AG04449 (cell line): ENCODE results near the gene SPATA20.

Experiments
- CTCF ChIA-PET: fragments of 350-600 bp; formaldehyde crosslinking; extraction: SDS; loops from one replicate; lab custom pipeline; 2021; ENCODE audit warnings: antibody characterized with exemption; lab: Yijun Ruan, JAX
- POLR2A ChIA-PET: fragments of 400-600, 350-600 bp; formaldehyde crosslinking; extraction: SDS; loops from one replicate; lab custom pipeline; 2020; ENCODE audit warnings: antibody characterized with exemption, inconsistent platforms; lab: Yijun Ruan, JAX
- DNase-seq: peaks from one replicate; pipeline ENCODE4 v3.0.0-alpha.2; 2010; ENCODE audit warnings: low read depth, low spot score
- H3K4me3 ChIP-seq: 2 replicates; pipeline ENCODE4 v1.5.1; 2011; ENCODE audit warnings: low read depth, mild to moderate bottlenecking, control low read depth, low read length
- TF ChIP-seq, protein P1 (sequence below): IDR thresholded peaks from one replicate; pipeline ENCODE4 v1.5.1; 2011; ENCODE audit warnings: mild to moderate bottlenecking, moderate library complexity, low read length, control low read depth, inconsistent platforms; ENCODE audit not compliant: insufficient read depth; ENCODE audit errors: missing control alignments

Gene SPATA20

DNA sequence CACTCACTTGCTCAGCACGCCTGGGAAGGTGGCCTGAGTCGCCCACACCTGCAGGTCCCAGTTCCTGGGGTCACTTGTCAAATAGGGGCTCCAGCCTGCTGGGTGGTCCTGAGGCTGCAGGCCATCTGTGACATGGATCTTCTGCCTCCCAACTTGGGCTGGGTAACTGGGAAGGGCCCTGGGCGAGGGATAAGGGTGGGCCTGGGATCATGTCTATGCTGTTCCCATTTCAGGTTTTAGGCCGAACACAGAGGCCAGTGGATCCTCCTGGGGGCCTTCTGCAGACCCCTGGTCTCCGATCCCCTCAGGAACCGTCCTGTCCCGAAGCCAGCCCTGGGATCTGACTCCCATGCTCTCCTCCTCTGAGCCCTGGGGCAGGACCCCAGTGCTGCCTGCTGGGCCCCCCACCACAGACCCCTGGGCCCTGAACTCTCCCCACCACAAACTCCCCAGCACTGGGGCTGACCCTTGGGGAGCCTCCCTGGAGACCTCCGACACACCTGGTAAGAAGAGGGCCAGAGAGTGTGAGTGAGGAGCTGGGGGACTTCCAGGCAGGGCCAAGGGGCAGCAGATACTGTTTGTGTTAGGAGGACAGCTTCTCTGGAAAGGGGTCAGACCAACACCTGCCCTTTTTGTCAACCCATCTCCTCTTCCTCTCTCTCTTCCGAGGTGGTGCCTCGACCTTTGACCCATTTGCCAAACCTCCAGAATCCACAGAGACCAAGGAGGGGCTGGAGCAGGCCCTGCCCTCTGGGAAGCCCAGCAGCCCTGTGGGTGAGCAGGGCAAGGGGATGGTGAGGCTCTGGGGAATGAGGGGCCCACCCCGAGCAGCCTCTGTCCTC lies 6.2 kb upstream of the SPATA20 start:
- ChIA-PET CTCF (interaction anchor here (0.7 to 5.6 kb wide), 13 partner anchors 9 to 305 kb away, joined by 3 to 40 read pairs (median 9); partner anchors contain the start of genes RSAD1 and WFIKKN2), POLR2A (interaction anchor here (2.6 kb wide), 1 partner anchor 98 kb away, joined by 6 read pairs; no protein-coding TSS in a partner anchor)
- TF ChIP-seq, protein P1, sequence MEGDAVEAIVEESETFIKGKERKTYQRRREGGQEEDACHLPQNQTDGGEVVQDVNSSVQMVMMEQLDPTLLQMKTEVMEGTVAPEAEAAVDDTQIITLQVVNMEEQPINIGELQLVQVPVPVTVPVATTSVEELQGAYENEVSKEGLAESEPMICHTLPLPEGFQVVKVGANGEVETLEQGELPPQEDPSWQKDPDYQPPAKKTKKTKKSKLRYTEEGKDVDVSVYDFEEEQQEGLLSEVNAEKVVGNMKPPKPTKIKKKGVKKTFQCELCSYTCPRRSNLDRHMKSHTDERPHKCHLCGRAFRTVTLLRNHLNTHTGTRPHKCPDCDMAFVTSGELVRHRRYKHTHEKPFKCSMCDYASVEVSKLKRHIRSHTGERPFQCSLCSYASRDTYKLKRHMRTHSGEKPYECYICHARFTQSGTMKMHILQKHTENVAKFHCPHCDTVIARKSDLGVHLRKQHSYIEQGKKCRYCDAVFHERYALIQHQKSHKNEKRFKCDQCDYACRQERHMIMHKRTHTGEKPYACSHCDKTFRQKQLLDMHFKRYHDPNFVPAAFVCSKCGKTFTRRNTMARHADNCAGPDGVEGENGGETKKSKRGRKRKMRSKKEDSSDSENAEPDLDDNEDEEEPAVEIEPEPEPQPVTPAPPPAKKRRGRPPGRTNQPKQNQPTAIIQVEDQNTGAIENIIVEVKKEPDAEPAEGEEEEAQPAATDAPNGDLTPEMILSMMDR: no peak
- peak overlapping the region; percentile 67; the same call in 1 of the 2 replicates for H3K4me3 ChIP-seq
- DNase-seq: no peak

DNA sequence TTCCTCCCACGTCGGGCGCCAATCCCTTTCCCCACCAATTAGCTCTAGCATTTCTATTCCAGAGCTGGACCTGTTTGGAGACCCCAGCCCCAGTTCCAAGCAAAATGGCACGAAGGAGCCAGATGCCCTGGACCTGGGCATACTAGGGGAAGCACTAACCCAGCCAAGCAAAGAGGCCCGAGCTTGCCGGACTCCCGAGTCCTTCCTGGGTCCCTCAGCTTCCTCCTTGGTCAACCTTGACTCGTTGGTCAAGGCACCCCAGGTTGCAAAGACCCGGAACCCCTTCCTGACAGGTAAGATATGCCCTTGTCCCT lies 5.6 kb upstream of the SPATA20 start:
- no peak for DNase-seq
- ChIA-PET CTCF (interaction anchor here (0.7 to 5.6 kb wide), 16 partner anchors 10 to 304 kb away, joined by 3 to 40 read pairs (median 5); partner anchors contain the start of genes RSAD1 and WFIKKN2), POLR2A (interaction anchor here (0.6 to 2.6 kb wide), 4 partner anchors 9 to 97 kb away, joined by 3 to 6 read pairs (median 4); partner anchors contain the start of genes EPN3 and RSAD1)
- peak overlapping the region; percentile 67 for H3K4me3 ChIP-seq
- TF ChIP-seq, protein P1: no peak

GRCh38 chr17:50541716-50542688 lies 5.0 kb upstream of the SPATA20 start:
- DNase-seq: no peak
- ChIA-PET CTCF (interaction anchor here (0.7 to 5.6 kb wide), 19 partner anchors 9 to 303 kb away, joined by 3 to 40 read pairs (median 4); partner anchors contain the start of genes EPN3, RSAD1 and WFIKKN2), POLR2A (interaction anchor here (0.6 to 2.6 kb wide), 6 partner anchors 9 to 214 kb away, joined by 3 to 6 read pairs (median 4); partner anchors contain the start of genes EPN3 and RSAD1)
- H3K4me3 ChIP-seq: peak overlapping the region; percentile 67
- TF ChIP-seq, protein P1: peak; percentile 53

DNA sequence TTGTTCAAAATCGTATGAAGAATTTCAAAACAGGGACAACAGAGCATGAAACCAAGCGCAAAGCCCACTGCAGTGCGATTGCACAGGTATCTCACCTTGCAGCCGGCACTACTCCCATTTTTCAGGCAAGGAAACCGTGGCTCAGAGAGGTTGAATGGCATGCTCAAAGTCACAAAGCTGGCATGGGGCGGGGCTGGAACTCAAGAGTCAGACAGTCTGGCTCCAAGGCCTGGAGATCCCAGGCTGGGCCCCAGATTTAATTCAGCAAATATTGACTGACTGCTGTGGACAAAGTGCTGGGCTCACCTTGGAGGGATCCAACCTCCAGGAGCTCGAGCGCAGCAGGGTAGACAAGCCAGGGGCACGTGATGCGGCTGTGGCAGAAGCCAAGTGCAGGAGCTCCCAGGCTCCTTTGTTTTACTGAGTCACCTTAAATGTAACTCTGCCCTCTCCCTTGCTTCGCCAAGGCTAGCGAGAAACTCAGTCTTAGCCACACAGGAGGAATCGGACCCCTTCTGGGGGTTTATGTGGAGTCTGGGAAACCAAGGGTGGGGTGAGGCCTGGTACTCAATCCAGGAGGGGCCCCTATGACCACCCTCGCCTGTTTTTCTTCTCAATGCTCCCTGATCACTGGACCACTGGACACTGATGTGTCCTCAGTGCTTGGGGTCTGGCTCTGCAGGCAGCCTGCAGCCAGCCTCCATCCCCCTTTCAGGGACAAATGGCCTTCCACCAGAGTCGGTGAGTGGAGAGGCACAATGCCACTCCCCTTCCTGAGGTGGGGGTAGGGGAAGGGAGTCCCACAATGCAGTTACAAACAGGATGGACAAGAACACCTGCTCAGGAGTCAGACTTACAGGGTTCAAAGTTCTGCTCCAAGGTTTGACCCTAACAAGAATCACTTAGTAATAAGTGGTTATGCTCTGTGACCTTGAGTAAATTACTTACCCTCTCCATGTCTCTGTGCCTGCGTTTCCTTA lies 3.9 kb upstream of the SPATA20 start:
- ChIA-PET POLR2A (interaction anchor here (1.0 to 2.6 kb wide), 2 partner anchors 8 to 96 kb away, joined by 3 to 6 read pairs; no protein-coding TSS in a partner anchor), CTCF (interaction anchor here (0.7 to 5.6 kb wide), 17 partner anchors 8 to 413 kb away, joined by 3 to 40 read pairs (median 5); partner anchors contain the start of genes EPN3 and RSAD1)
- TF ChIP-seq, protein P1: no peak
- H3K4me3 ChIP-seq: no peak overlapping the region
- no peak for DNase-seq

DNA sequence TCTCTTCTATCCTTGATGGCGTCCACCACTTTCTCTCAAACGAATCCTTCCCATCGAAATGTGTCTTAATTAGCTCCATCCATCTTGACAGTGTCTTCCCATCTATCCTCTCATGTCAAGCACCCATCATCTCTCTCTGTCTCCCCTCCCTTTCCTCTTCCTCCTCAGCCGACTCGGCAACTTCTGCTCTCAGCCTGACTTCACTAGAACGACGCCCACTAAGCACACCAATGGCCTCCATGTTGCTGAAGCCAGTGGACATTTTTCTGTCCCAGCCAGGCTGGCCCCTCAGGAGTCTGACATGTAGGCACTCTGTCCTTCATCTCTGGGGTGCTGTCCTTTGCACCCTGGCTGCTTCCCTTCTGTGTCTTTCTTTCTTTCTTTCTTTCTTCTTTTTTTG lies 2.5 kb upstream of the SPATA20 start:
- CTCF ChIA-PET: interaction anchor here (0.6 to 5.6 kb wide), 15 partner anchors 13 to 308 kb away, joined by 3 to 40 read pairs (median 4); partner anchors contain the start of gene RSAD1
- no peak for DNase-seq
- TF ChIP-seq, protein P1: no peak
- H3K4me3 ChIP-seq: no peak overlapping the region
- POLR2A ChIA-PET: no interaction called here
